GM21619 (cell line): Measurements from ENCODE around the gene AP1G2.

Experiments used
- ATAC-seq: cut with Tn5 transposase; IDR thresholded peaks from one replicate; pipeline ENCODE4 v1.9.1; 2021; ENCODE audit not compliant: unreplicated experiment

Gene AP1G2

GRCh38 chr14:23521785-23522640 is 45.6 kb downstream of the AP1G2 start:
- ATAC-seq, result no peak

- ATAC-seq, result no peak
Observed at GRCh38 chr14:23520899-23521533, 46.6 kb downstream of the AP1G2 start.

- ATAC-seq, result no peak
Observed at GRCh38 chr14:23518709-23519108, 48.9 kb downstream of the AP1G2 start.

GRCh38 chr14:23517650-23518326 is 49.8 kb downstream of the AP1G2 start:
- ATAC-seq, result no peak

GRCh38 chr14:23514644-23514957 is 53.0 kb downstream of the AP1G2 start:
- ATAC-seq, result no peak

- no peak for ATAC-seq
Observed at GRCh38 chr14:23513818-23514643, 53.6 kb downstream of the AP1G2 start.

- ATAC-seq, result no peak
Observed at GRCh38 chr14:23513005-23513817, 54.4 kb downstream of the AP1G2 start.

- ATAC-seq, result no peak
Observed at GRCh38 chr14:23512156-23512555, 55.4 kb downstream of the AP1G2 start.
